ENCODE results near the gene GSC.

GSC gene

DNA sequence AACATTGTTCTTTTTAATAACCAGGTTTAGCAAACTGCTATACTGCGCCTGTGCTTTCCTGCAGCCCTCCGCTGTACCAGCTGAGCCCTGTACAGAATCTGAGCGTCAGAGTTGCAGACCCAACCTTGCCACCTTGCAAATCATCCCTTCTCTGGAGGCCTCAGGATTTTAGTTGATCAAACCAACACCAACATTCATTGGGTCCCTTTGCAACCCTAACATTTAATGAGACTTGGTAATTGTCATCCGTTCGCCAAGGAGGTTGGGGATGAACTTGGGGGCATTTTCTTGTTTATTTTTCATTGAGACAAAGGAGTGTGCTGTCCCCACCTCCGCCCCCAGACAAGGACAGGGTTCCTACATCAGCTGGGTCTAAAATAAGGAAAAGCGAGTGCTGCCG is 2.6 kb upstream of the GSC start:
- in situ Hi-C loops (cut with HindIII; ENCODE audit: low sequenced_read_pairs) = loop anchor here (10.0 kb wide), 1 partner anchor 52 kb away; no protein-coding TSS in a partner anchor

DNA sequence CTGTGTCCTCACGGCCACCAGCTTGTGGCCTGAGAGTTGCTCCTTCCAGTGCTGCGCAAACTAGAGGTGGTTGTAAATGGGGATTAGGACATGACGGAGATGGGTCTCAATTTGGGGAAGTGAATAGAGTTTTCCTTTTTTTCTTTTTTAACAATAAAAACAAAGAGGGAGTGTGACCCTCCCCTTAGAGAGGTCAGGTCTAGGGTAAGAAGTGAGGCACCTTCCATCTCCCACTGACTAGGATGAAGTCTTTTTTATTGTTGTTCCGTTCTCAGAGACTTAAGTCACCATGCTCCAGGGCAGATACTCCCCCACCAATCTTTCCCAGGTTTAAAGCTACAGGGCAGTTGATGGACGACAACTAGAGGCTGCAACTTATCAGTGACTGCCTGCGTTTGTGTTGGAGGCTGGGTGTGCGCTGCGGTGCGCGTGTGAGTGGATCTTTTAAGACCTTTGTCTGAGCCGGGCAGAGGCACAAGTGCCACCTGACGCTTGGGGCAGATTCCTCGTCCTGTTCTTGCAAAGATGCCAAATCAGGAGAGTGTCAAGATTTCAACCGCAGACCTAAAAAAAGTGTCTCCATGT is 2.1 kb upstream of the GSC start:
- in situ Hi-C loops (cut with HindIII; ENCODE audit: low sequenced_read_pairs) = loop anchor here (10.0 kb wide), 1 partner anchor 53 kb away; no protein-coding TSS in a partner anchor

DNA sequence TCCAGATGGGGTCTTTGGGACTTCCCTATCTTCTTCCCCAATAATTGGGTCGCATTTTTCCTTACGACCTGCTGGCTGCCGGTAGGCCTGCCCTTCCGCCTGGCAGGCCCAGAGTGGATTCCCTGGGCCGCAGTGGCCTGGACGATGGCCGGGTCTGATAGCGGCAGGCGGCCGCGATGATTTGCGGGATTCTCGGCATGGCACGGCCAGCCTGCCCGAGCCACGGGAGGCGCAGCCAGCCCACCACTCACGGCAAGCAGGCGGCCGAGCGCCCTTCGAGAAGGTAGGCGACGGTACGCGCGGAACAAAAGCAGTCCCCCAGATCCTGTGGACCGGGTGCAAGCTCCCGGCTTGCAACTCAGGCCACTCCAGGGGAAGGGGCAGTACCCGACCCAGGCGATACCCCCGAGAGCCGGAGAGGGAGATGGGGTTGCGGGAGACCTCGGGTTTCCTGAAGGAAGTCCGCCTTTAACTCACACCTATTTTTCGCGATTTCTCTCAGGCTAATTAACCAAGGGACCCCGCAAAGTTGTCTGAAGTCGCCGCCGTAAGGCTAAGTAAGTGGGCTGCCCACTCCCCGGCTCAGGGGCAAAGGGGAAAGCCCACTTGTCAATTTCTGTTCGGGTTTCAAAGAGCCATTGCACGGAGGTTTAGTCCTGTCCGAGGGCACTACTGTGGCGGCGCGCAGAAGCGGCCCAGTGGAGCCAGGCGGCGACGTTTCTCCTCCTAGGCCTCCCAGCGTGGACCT is 1.4 kb upstream of the GSC start:
- in situ Hi-C loops (cut with HindIII; ENCODE audit: low sequenced_read_pairs) = loop anchor here (10.0 kb wide), 1 partner anchor 53 kb away; no protein-coding TSS in a partner anchor

DNA sequence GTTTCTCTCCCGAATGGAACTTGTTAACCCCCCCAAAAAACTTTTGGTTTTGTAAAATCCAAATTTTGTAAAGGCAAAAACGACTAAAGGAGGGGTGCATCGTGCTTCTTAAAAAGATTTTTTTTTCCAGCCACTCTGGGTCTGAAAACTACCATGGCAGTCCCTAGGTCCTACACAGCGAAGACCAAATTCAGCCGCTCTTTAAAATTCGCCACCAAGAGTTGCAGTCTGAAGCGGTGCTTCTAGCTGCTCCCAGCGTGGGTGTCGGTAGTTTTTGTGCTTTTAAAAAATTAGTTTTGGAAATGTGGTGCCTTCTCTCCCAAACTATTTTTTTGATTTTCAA is 873 bp upstream of the GSC start:
- in situ Hi-C loops (cut with HindIII; ENCODE audit: low sequenced_read_pairs) = loop anchor here (10.0 kb wide), 1 partner anchor 54 kb away; no protein-coding TSS in a partner anchor

DNA sequence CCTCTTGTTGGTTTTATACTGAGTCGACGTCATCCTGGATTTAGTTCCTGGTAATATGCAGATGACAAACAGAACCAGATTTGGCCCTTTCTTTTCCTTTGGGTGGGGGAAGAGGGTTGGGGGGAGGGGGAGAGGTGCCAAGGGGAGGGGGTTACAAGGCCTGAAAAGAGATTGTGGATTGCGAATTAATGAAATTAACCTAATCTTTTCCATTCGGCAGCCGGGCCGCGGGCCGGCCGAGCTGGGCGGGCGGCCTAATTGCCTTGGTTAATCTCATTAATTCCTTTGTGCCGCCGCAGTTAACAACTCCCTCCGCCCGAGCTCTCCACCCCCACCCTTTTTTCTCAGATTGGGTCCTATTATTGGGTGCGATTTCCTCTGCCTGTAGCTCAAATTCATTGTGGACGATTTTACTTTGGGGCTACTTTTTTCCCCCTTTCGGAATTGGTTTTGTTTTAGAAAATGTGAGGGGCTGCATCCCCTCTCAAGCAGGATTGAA is 387 bp upstream of the GSC start:
- in situ Hi-C loops (cut with HindIII; ENCODE audit: low sequenced_read_pairs) = loop anchor here (10.0 kb wide), 1 partner anchor 55 kb away; no protein-coding TSS in a partner anchor

DNA sequence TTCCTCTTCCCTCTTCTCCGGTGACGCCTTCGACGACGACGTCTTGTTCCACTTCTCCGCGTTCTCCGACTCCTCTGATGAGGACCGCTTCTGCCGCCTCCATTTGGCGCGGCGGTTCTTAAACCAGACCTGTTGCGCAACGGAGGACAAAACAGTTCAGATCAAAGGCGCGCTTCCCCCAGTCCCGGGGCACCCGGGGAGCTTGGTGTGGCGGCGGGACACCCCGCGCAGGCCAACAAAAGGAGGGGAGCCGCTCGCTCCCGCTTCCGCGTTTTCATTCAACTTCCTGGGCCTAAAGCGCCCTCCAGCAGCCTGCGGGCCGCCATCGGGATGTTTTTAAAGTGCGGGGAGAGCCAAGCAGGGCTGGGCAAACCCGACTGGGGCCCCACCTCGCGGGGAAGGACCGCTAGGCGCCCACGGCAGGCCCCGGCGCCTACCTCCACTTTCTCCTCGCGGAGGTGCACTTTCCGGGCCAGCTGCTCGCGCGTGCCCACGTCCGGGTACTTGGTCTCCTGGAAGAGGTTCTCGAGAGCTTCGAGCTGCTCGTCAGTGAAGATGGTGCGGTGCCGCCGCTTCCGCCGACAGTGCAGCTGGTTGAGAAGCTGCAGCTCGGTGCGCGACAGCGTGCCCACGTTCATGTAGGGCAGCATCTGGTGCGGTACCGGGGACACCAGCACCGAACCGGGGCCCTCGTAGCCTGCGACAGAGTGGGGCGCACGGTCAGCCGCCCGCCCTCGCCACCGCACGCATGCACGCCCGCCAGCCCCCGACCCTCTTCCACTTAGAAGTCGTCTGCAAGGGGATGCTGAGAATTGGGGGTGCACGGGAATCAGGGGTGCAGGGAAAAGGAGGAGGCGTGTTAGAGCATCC is 1.2 kb downstream of the GSC start:
- in situ Hi-C loops (cut with HindIII; ENCODE audit: low sequenced_read_pairs) = no loop called here

DNA sequence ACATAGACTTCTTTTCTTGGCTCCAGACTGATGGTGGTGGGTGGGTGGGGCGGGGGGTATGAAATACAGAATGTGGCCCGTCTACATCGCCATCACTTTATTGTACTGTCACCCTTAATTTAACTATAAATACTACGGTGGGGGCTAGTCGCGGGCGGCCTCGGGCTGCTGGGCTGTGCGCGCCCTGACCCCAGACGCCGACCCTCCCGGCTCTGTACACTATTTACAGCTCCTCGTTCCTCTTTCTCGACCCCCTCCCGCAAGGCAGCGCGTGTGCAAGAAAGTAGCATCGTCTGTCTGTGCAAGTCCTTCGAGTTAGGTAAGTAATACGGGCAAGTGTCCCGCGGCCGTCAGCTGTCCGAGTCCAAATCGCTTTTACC is 1.8 kb downstream of the GSC start:
- in situ Hi-C loops (cut with HindIII; ENCODE audit: low sequenced_read_pairs) = no loop called here

DNA sequence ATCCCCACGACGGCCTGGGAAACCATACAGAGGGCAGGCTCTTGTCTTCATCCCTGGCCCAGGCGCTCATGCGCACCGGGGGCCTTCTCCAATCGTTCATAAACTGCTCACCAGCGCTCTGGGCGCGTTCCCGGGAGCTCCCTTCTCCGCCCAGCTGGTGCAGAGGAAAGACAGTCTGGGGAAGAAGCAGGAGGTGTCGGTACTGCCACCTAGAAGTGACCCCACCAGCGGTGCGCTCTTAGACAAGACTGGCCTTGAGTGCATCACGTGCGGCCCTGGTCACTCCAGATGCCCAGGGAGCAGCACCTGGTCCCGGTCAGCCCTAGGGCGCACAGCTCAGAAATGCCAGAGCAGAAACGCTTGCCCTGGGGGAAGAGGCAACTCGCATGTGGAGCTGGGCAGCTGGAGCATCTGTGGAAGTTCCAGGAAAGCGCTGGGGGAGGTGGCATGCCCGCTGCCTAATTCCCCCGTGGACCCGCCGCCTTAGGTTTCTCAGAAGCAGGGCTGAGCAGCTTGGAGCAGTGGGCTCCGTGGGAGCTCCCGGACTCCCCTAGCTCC is 2.5 kb downstream of the GSC start:
- in situ Hi-C loops (cut with HindIII; ENCODE audit: low sequenced_read_pairs) = no loop called here

DNA sequence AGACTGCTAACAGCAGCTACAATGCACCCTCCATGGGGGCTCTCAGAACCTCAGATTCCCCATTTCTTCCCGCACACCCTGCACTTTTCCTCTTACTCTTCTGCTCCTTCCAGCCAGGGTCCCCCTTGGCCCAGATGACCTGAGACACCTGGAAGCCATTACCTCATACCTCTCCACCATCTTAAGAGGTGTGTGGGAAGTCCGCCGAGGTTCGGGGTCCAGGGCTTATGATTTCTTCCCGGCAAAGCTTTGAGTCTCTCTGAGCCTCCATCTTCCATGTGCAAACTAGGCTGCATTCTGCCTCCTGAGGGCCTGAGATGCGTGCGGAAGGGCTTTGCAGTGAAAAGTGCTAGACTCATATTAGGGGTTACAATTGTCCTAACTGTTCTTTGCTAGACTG is 5.3 kb downstream of the GSC start:
- in situ Hi-C loops (cut with HindIII; ENCODE audit: low sequenced_read_pairs) = no loop called here

DNA sequence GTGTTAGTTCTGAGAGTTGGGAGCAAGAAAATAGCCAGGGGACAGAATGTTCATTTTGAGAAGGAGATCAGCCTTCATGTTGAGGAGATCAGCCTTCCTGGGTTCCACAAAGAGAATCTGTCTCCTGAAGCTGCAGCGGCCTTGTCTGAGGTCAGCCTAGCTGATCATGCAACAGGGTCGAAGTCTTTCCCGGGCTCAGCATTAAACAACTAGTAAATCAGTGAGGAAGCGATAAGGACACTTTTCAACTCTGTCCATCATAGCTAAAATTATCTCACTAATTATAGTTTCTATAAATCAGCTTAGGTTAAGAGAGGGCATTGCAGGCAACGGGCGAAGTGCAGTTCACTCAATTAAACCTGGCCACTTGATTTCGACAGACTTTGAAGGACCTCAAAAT is 7.5 kb downstream of the GSC start:
- in situ Hi-C loops (cut with HindIII; ENCODE audit: low sequenced_read_pairs) = no loop called here

DNA sequence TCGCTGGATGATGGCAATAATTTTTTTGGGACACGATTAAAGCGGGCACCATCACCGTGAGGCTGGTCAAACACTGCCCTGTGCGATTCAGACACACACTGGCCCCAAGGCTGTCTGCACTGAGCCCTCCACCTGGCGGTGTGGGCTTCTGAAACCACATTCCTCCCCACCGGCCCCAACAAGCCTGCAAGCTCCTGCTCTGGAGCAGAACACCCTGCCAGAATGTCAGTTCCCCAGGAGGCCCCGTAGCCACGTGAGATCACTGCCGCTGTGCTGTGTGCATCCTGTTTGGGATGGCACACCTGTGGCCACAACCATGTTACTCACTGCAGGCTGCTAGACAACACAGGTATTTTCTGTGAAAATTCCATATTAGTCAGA is 7.9 kb downstream of the GSC start:
- in situ Hi-C loops (cut with HindIII; ENCODE audit: low sequenced_read_pairs) = no loop called here

DNA sequence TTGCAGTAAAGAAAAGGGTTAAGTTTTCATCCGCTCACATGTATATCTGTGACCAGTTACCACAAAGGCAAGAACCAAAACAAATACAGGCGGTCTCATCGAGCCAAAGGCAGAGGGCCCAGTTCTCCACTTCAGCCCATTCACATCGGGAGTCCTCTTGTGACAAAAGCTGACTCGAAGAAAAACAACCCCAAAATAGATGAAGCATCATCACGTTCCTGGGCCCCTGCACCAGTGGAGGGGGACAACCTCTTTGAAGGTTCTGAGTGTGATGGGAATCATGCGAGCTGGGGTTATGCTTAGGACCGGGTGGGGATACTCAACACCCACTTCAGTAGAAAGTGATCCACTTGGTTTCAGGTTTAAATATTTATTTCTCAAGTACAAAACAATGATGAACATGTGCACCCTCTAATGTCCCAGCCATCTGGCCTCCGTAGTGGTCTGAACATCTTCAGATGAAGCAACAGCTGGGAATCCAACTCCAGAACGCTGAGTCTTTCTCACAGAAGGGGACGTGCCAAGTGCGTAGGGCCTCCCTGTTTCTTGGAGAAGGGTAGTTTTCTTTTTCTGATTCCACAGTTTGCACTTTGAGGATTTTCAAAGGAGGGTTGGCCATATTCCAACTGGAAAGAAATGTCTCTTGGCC is 8.4 kb downstream of the GSC start:
- in situ Hi-C loops (cut with HindIII; ENCODE audit: low sequenced_read_pairs) = no loop called here

DNA sequence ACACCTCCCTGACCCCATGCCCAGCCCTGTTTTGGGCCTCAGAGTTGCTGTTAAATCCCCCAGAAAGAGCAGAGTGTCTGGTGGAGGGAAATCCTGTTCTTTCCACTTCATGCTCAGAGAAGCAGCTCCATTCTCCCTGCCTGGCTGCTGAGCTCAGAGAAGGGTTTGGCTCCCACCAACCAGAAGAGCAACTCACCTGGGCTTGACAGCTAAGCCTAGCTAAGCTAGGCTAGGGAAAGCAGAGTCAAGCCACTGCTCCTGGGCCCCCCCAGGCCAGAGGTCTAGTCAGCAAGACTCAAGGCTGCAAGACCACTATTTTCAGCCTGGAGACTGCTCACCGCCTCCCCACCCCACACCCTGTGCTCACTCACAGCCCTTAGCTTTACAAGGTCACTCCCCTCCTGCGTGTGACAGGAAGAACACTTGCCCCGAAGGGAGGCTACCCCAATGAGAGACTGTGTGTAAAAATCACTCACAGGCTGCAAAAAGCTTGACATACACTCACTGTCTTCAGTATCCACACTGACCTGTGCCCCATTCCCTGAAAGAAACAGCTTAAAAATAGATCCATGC is 13.5 kb downstream of the GSC start:
- in situ Hi-C loops (cut with HindIII; ENCODE audit: low sequenced_read_pairs) = no loop called here

DNA sequence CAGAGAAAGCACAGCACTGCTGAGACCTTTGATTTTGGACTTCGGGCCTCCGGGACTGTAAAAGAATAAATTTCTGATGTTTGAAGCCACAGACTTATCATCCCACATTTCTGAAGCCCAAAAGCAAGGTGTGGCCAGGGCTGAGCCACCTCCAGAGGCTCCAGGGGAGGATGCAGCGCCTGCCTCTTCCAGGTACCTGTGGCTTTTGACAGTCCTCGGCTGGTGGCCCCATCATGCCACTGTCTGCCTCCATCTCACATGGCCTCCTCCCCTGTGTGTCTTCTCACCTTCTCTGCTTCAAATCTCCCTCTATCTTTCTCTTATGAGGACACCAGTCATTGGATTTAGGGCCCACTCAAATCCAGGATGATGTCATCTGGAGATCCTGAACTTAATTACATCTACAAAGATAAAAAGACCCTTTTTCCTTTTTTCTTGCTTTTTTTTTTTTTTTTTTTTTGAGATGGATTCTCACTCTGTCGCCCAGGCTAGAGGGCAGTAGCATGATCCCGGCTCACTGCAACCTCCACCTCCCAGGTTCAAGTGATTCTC is 15.4 kb downstream of the GSC start:
- in situ Hi-C loops (cut with HindIII; ENCODE audit: low sequenced_read_pairs) = no loop called here

DNA sequence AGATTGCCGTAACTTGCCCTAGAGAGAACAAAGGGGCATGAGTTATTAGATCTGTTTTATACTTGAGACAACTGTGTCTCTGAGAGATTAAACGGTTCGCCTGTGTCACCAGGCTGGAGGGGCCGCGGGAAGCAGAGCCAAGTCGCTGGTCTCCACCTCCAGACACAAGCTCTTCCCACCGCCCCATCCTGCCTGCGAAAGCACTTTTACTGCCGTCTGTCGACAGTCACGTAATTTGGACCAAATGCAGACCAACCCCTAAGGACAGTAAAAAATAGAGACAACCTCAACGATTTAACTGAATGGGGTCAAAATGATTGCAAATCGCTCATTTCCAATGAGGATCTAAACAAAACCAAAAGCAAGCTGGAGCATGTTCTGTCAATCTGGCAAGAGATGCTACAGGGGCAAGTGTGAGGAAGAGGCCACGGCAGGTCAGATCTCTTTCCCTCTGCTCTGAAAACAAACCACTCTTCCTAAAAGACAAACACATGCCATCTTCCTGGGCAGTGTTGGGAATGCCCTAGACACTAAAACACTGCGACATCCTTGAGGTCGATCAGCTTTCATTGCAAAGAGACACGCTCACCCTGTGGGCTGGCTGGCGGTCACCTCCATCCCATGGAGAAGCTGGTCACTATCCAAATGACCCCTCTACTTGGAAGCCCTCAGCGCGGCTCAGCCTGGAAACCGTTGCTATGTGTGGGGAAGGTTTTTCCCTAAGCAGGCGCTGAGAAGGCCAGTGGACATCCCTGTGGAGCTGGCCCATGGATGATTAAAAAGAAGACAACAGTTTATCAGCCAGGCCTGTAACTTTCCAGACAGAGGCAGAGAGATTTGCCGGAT is 17.1 kb downstream of the GSC start:
- in situ Hi-C loops (cut with HindIII; ENCODE audit: low sequenced_read_pairs) = no loop called here

DNA sequence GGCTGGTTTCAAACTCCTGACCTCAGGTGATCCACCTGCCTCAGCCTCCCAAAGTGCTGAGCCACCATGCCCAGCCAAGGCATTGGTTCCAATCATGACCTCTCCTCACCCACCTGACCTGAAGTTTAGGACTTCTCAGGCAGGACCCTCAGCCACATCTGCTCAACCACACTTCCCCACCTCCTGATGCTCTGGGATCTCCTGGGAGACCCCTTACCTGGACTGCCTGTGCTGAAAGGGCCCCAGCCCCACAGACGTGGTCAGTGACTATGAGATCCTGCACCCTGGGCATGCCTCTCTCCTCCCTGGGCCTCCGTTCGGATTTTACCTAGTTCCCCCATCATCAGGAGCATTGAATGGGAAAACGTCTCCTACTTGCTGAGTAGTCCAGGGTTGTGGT is 18.0 kb downstream of the GSC start:
- in situ Hi-C loops (cut with HindIII; ENCODE audit: low sequenced_read_pairs) = no loop called here

DNA sequence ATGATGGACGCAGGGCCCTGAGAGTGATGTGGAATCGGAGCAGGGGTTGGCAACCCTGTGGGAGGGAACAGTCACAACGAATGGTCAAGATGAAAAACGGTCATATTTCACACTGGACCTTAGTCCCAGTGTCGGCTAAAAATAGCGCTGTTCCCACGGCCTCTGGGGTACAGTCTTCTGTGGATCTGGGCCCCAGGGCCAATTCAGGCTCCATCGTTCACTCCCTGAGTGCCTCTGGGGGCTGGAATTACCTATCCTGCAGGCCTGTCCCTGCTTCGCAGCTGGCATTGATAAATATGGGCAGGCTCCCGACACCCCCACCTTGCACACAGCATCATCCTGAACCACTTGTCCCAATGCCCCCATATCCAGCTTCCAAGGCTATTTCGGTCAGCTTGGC is 18.6 kb downstream of the GSC start:
- in situ Hi-C loops (cut with HindIII; ENCODE audit: low sequenced_read_pairs) = no loop called here

DNA sequence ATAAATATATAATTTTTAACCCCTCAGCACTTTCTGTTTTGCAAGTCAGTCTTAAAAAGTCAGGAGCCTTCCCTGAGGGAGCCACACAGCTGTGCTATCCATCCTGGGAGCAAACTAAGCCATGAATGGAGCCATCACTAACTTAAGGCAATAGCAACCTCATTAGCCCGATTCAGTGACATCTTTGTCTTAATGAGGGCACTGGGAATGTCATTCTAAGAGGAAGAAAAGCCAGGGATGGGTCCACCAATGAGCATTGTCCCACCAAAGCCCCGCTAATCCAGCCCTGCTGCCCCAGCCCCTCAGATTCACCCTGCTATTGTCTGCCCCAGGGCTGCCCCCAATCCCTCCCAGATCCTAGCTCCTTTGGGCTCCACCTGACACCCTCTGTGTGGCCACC is 19.5 kb downstream of the GSC start:
- in situ Hi-C loops (cut with HindIII; ENCODE audit: low sequenced_read_pairs) = no loop called here

DNA sequence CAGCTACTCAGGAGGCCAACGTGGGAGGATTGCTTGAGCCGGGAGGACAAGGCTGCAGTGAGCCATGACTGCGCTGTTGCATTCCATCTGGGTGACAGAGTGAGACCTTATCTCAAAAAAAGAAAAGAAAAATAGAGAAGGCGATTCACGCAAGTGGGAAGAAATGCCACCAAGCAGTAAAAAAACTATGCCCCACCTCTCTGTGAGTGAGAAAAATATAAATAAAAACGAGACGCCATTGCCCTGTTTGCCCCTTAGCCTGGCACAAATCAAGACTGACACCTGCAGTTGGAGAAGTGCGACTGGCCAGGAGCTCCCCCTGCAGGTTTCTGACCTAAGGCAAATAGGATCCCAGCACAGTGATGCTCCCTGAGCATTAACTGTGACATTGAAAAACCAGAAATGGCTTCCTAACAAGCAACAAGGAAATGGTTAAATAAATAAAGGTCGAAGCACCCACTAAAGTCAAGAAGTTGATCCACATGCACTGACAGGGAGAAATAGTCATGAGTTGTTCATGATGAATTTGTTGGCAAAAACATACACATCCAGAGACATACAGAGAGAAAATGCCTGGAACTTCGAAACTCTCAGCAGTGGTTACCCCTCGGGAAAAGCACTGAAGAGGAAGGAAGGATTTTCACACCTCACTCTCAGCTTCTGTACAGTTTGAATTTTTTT is 21.1 kb downstream of the GSC start:
- in situ Hi-C loops (cut with HindIII; ENCODE audit: low sequenced_read_pairs) = no loop called here
